ENCODE data around the gene PARD3B.

DNA sequence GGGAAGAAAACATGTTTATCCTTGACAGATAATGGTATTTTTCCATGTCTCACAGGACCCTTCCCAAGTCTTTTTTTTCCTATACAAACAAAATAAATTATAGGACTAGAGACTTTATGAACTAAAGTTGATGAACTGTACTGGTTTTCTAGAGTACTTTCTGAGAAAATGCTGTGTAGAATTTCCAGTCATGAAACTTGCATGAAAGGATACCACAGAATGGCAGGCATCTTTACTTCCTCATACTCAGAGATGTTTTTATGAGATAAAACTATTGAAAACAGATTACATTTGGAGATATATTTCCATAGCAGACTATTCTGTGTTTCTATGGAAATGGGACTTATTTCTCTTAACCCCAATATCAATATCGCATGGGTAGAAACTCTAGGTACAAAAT lies 403.5 kb downstream of the PARD3B start:
- TF ChIP-seq, protein P1, sequence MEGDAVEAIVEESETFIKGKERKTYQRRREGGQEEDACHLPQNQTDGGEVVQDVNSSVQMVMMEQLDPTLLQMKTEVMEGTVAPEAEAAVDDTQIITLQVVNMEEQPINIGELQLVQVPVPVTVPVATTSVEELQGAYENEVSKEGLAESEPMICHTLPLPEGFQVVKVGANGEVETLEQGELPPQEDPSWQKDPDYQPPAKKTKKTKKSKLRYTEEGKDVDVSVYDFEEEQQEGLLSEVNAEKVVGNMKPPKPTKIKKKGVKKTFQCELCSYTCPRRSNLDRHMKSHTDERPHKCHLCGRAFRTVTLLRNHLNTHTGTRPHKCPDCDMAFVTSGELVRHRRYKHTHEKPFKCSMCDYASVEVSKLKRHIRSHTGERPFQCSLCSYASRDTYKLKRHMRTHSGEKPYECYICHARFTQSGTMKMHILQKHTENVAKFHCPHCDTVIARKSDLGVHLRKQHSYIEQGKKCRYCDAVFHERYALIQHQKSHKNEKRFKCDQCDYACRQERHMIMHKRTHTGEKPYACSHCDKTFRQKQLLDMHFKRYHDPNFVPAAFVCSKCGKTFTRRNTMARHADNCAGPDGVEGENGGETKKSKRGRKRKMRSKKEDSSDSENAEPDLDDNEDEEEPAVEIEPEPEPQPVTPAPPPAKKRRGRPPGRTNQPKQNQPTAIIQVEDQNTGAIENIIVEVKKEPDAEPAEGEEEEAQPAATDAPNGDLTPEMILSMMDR (conservative IDR thresholded peaks at IDR 0.05; ENCODE audit: low read depth in 2 of 2): no peak
- TF ChIP-seq EZH2 (IDR thresholded peaks at IDR 0.05; ENCODE audit: low read depth, unreplicated experiment): no peak
- TF ChIP-seq EZH2phosphoT487 (IDR thresholded peaks at IDR 0.05; ENCODE audit: unreplicated experiment): no peak
